ENCODE results near the gene INPP5A.
"Not testable (repeated sequence)": the region's sequence is repeated elsewhere in the genome, so short reads cannot be mapped to it uniquely, and the experiment has no call there.

Gene INPP5A

GRCh38 chr10:132537684-132538001 is at the start of gene INPP5A:
TSS of gene INPP5A (plus strand) at chr10:132537787. CDS start at chr10:132538097, 310 bp downstream.
- no peak for DNase-seq

- no peak for DNase-seq
These were observed 49.3 kb upstream of the INPP5A start for GRCh38 chr10:132488231-132488821.

- no peak for DNase-seq
These were observed 48.4 kb upstream of the INPP5A start for GRCh38 chr10:132489053-132489703.

GRCh38 chr10:132489704-132490534 is 47.7 kb upstream of the INPP5A start:
- no peak for DNase-seq

- DNase-seq: not testable (repeated sequence)
These were observed 46.1 kb upstream of the INPP5A start for GRCh38 chr10:132491534-132491933.

- DNase-seq: no peak
These were observed 45.1 kb upstream of the INPP5A start for GRCh38 chr10:132492323-132493025.

- DNase-seq: no peak
These were observed 44.3 kb upstream of the INPP5A start for GRCh38 chr10:132493246-132493755.

GRCh38 chr10:132493756-132494290 is 43.8 kb upstream of the INPP5A start:
- DNase-seq: no peak

- DNase-seq: no peak
These were observed 42.5 kb upstream of the INPP5A start for GRCh38 chr10:132494866-132495630.

GRCh38 chr10:132496360-132497062 is 41.1 kb upstream of the INPP5A start:
- no peak for DNase-seq

GRCh38 chr10:132497063-132497680 is 40.4 kb upstream of the INPP5A start:
- no peak for DNase-seq

GRCh38 chr10:132497861-132498561 is 39.6 kb upstream of the INPP5A start:
- no peak for DNase-seq

GRCh38 chr10:132498562-132499366 is 38.8 kb upstream of the INPP5A start:
- no peak for DNase-seq

- DNase-seq: no peak
These were observed 38.3 kb upstream of the INPP5A start for GRCh38 chr10:132499367-132499685.

- no peak for DNase-seq
These were observed 36.7 kb upstream of the INPP5A start for GRCh38 chr10:132500781-132501415.

- no peak for DNase-seq
These were observed 34.9 kb upstream of the INPP5A start for GRCh38 chr10:132502544-132503300.

GRCh38 chr10:132503581-132504421 is 33.8 kb upstream of the INPP5A start:
- no peak for DNase-seq
